Brain pericyte (primary cell): ENCODE data around the gene UGT1A8.

Experiments used
- DNase-seq: peaks from one replicate; pipeline ENCODE4 v3.0.0-alpha.2; 2012; ENCODE audit warnings: low read depth, low spot score

The UGT1A8 gene

DNA sequence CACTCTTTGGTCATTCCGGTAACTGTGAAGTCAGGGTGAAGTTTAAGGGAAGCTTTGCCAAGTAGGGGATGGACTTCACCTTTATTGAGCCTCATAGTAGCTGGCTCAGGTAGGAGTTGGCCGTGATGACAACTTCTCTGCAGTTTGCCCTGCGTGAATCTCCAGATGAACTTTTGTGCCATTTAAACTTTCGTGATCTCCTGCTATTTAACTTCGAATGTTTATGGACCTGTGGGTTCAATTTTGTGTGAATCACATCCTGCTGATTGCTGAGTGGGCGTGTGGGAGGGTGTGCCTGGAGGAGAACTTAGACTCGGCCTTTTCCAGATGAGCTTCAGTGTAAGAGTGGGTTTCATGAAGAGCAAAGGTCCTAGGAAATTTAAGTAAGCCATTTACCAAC, 146.8 kb downstream of the UGT1A8 start:
- DNase-seq = no peak

DNA sequence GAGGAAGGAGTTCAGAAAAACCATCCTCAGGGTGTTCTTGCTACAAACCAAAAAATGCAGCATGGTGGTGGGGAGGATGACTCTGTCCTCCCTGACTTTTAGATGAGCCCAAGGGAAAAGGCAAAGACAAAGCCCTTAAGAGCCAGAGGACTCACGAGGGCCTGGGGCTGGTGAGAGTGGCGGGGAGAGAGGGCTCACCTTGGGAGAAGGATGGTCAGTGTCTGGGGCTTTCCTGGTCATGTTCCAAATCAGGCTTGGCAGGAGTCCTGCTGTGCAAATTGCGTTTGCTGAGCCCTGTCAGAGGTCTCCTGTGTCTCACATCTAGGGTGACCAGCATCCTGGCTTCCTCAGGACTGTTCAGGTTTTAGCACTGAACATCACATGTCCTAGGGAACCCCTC, 147.3 kb downstream of the UGT1A8 start:
- no peak for DNase-seq

- no peak for DNase-seq
Observed at GRCh38 chr2:233766416-233766815, 149.0 kb downstream of the UGT1A8 start.

DNA sequence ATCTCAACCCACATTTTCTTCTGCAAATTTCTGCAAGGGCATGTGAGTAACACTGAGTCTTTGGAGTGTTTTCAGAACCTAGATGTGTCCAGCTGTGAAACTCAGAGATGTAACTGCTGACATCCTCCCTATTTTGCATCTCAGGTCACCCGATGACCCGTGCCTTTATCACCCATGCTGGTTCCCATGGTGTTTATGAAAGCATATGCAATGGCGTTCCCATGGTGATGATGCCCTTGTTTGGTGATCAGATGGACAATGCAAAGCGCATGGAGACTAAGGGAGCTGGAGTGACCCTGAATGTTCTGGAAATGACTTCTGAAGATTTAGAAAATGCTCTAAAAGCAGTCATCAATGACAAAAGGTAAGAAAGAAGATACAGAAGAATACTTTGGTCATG, 150.6 kb downstream of the UGT1A8 start:
- no peak for DNase-seq

DNA sequence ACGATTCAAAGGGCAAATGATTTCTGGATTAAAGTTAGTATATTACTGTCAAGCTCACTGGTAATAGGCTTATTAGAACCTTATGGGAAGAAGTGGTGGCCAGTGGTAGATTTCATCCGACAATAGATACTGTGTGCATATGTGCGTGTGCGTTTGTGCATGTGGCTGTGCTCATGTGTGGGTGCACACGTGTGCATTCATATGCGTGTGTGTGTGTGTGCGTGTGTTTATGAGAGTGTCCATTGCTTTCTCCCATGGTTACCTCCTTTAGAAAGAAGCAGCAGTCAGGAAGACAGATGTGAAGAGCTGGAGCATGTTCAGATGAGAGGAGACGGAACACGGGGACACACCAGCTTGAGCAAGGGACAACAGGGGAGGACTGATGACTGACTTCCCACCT, 151.8 kb downstream of the UGT1A8 start:
- no peak for DNase-seq

GRCh38 chr2:233772153-233772552, 154.7 kb downstream of the UGT1A8 start:
- no peak for DNase-seq

DNA sequence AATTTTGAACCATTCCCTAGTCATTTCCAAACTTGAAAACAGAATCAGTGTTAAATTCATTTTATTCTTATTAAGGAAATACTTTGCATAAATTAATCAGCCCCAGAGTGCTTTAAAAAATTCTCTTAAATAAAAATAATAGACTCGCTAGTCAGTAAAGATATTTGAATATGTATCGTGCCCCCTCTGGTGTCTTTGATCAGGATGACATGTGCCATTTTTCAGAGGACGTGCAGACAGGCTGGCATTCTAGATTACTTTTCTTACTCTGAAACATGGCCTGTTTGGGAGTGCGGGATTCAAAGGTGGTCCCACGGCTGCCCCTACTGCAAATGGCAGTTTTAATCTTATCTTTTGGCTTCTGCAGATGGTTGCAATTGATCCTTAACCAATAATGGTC, 155.2 kb downstream of the UGT1A8 start:
- no peak for DNase-seq

GRCh38 chr2:233773854-233774253, 156.4 kb downstream of the UGT1A8 start:
- DNase-seq = no peak

- DNase-seq = no peak
Observed at GRCh38 chr2:233775414-233775813, 158.0 kb downstream of the UGT1A8 start.

- no peak for DNase-seq
Observed at GRCh38 chr2:233778030-233778429, 160.6 kb downstream of the UGT1A8 start, which contains the start of gene MROH2A. MROH2A (plus strand) TSS chr2:233778330; CDS start chr2:233779359, 1,029 bp downstream.

DNA sequence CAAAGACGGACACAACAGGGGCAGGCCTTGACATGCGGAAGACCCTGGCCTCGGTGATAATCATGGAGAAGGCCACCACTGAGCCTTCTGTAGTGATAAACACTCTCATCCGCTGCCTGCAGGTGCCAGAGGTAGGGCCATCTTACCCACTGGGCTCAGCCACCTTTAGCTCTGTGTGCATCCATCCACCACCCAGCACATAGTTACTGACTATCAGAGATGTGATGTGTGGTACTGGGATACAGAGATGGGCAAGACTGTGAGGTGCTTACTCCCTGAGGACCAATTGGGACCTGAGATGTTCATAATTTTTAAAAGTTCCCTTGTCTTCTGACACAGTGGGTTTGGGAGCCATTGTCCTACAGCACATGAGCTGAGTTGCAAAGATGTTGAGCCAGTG, 162.3 kb downstream of the UGT1A8 start:
- DNase-seq = no peak

DNA sequence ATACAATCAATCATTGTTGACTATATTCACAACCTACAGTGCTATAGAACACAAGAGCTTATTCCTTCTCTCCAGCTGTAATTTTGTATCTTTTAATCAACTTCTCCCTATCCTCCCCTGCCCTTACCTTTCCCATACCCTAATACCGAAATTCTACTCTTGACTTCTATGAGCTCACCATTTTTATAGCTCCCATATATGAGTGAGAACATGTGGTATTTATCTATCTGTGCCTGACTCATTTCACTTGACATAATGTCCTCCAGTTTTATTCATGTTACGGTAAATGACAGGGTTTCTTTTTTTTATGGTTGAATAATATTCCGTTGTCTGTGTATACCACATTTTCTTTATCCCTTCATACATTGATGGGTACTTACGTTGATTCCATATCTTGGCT, 163.3 kb downstream of the UGT1A8 start:
- DNase-seq = no peak

GRCh38 chr2:233789554-233789953, 172.1 kb downstream of the UGT1A8 start:
- no peak for DNase-seq

DNA sequence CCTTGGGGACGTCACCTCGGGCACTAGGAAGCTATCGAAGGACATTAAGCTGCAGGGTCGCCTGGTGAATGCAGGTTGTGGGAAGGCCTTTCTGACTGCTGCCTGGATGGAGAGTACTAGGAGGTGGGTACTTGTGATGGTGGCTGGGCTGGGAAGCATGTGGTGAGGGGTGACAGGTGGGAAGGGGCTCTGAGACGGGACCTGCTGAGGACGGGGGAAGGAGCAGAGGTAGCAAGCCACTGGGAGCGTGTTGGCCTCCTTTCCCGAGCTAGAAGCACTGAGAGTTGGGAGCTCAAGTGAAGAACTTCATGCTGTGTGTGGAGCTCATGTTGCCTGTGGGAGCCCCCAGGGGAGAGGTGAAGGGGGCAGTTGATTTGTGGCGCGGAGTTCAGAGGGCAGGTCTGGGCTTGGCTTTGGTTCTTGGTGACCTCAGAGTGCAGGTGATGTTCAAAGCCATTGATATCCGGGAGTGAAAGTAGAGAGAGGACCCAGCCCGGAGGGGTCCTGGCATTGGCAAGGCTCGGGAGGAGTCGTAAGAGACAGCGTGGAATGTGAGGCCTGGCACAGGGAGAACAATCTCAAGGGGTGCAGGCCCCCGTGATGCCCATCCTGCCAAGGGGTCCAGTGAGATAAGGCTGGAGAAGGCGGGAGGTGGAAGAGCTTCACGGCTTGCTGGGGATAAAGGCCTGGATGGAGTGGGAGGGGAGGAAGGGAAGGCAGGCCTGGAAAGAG, 173.9 kb downstream of the UGT1A8 start:
- no peak for DNase-seq

GRCh38 chr2:233791883-233792329, 174.5 kb downstream of the UGT1A8 start:
- no peak for DNase-seq

DNA sequence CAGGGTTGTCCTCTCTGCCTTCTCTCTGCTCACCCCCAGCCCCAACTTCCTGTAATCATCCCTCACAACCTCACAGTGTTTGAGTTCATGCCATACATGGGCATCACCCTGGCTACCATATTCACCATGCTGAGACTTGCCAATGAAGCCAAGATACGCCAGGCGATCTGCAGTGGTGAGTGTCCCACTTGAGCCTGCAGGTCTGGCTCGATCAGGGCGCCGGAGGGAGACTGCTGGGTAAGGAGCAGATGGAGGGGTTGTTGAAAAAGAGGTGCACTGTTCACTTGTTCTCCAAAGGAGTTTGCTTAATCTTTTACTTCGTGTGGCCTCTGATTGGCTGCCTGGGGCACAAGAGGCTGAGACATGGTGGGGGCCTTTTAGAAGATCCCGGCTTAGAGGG, 175.3 kb downstream of the UGT1A8 start:
- DNase-seq = no peak

DNA sequence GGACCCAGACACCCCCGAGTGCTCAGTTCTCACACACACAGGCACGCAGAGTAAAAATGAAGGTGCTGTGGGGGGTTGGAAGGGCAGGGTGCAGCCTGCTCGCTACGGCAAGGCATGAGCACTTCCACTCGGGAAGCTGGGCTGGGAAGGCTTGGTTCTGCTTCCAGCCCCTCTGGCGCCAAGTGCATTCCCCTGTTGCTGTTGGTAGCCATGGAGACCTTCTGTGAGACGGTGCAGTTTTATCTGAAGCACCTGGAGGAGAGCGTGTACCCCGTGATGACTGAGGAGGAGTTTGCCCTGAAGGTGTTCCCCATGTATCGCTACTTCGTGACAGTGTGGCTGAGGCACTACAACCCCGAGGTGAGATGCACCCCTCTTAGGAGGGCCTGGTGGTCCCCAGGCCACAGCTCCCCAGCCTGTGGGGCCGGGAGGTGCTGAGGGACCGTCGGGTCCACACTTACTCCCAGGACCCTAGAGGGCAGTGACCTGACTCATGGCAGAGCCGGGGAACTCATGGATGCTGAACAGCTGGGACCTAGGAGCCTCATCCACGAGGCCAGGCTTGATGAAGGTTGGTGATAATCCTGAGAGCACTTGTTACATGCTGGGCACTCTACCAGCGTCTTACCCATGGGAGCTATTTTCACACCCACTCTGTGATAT, 176.2 kb downstream of the UGT1A8 start:
- DNase-seq = no peak

DNA sequence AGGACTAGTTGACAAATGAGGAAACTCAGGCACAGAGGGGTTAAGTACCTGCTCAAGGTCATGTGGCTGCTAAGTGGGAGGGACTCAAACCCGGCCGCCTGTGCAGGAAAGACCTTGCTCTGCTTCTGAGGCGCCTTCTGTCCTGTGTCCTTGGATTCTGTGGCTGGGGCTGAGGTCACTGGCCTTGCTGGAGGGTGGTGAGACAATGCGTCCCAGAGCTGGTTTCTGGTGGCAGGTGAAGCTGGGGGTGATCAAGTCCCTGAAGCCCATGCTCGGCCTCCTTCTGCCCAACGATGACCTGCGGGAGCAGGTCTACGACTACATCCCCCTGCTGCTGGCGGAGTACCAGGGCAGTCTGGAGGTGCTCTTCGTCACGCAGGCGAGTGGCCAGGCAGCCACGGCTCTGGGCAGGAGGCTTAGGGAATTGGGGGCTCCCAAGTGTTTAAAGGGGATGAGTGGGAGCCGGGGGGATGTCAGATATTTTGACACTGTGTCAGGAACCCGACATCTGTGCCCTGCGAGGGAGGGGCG, 176.8 kb downstream of the UGT1A8 start:
- no peak for DNase-seq

DNA sequence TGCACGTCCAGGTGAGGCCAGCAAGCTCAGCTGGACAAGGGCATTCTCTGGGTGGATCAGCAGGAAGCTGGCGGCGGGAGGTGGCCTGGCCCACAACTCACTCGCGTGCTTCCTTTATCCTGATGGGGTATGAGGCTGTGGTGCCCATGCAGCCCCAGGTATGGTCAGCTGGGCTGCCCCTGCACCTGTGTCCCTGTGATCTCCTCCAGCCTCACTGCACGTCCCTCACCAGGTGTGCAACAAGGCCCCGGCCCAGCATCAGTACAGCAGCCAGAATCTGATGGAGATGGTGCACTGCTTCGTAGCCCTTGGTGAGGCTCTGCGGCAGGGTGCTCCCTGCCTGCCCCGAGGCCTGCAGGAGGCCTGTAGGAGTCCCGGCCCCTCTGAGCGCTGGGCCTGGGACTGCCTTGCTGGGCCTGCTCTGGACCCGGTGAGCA, 178.3 kb downstream of the UGT1A8 start:
- no peak for DNase-seq

DNA sequence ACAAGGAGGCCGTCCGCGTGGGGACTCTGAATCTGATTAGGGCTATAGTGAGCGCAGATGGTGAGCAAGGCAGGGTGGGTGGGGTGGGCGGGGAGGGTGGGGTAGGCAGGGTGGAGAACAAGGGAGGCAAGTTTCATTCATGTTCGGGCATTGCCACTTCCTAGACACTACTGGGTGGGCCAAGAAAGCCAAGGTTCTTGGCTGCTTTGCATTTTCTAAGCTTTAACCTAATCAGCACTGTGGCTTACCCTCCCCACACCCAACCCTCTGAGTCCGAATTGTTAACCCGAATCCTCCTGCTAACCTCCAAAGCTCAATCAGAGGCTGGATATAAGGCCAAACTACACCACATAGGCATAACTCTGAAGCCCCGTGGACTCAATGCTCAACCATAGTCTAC, 178.8 kb downstream of the UGT1A8 start:
- no peak for DNase-seq

DNA sequence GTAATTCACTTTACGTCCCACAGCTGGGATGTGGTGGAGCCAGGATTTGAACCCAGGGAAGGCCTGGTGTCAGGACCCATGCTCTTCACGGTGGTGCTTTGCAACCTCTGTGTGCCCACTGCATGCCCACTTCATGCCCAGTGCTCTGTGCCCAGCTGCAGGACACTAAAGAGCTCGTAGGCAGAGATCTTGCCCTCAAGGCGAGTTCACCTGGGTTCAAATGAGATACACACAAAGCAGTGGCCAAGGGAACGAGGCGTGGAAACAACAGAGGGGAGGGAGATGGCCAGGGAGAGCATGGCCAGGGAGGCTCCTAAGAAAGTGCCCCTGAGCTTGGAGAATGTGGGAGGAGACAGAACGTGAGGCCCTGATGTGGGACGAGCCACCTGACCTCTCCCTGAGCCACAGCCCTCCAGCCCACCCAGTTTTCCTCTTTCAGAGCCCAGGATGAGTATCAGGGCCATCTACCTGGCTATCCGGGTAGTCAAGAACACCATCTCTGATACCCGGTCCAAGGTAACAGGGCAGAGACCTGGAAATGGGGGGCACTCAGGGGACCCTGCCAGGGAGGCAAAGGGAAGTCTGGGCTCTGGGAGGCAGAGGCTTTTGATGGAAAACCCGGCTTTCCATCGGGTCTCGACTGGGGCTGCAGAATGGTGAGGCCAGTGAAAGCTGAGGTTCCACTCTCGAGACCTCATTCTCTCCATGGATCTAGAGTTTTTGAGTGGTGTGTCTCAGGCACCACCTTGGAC, 181.1 kb downstream of the UGT1A8 start:
- no peak for DNase-seq

- no peak for DNase-seq
Observed at GRCh38 chr2:233799087-233799665, 181.7 kb downstream of the UGT1A8 start.
